WTC11 (cell line): ENCODE data around the gene NHSL2.

Experiments used
- AR ChIP-seq: fragments of 250-450 bp; sonication (Bioruptor Pico); IDR thresholded peaks from 2 replicates; pipeline ENCODE4 v1.9.0; 2021; ENCODE audit warnings: mild to moderate bottlenecking
- CTCF ChIP-seq: fragments of 200-600 bp; IDR thresholded peaks from 2 replicates; pipeline ENCODE4 v1.8.0; 2022; ENCODE audit warnings: antibody characterized with exemption
- ELF4 ChIP-seq: sonication (generic); formaldehyde crosslinking; IDR thresholded peaks from 2 replicates; pipeline ENCODE4 v1.8.1; 2022; ENCODE audit warnings: low read depth, mild to moderate bottlenecking, moderate library complexity, missing genetic modification reagents
- ESRRA ChIP-seq: sonication (generic); formaldehyde crosslinking; IDR thresholded peaks from 2 replicates; pipeline ENCODE4 v1.8.1; 2022; ENCODE audit warnings: mild to moderate bottlenecking, missing genetic modification reagents, borderline replicate concordance
- NR2C2 ChIP-seq: sonication (generic); formaldehyde crosslinking; IDR thresholded peaks from 2 replicates; pipeline ENCODE4 v1.8.0; 2022; ENCODE audit warnings: mild to moderate bottlenecking, missing genetic modification reagents
- TEAD4 ChIP-seq: sonication (generic); formaldehyde crosslinking; IDR thresholded peaks from 2 replicates; pipeline ENCODE4 v1.8.0; 2022; ENCODE audit warnings: mild to moderate bottlenecking, missing genetic modification reagents

GRCh38 chrX:71991164-71991563 lies 80.5 kb downstream of the NHSL2 start:
- TF ChIP-seq CTCF (no peak), ESRRA (CRISPR knock-in tag) (no peak), AR (no peak), NR2C2 (CRISPR knock-in tag) (no peak), ELF4 (no peak), TEAD4 (no peak)
